ENCODE measurements around the gene GALNTL6. TPM values are rescaled to one million over a fixed set of nuclear protein-coding genes. Genes with fewer than 3 reads are reported as not detected.
A peak's percentile ranks its signal among the peaks of the same experiment; 100 is the strongest.

Gene GALNTL6
- total RNA-seq, 2 donors from 2014 or later, result 0.19 to 0.20 TPM

DNA sequence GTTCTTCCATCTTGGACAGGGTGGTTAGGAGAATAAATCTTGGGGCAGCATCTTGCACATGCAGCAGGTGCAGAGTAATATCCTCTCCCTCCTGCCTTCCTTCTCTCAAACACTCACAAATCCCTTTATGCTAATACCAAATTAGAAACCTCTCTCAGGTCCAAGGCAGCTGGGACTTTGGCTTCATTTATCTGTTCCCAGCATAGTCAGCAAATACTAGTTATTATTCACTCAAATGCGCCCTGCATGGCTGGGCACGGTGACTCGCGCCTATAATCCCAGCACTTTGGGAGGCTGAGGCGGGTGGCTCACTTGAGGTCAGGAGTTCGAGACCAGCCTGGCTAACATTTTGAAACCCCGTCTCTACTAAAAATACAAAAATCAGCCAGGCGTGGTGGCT is 1199.4 kb downstream of the GALNTL6 start:
- H3K27me3 ChIP-seq, result no peaks in the 10 kb centered on the region
- no peaks in the 10 kb centered on the region for H3K4me1 ChIP-seq
- no peak overlapping the region for H3K9ac ChIP-seq (ENCODE audit: low read depth in 2 of 2, low read length in 2 of 2)
- H3K27ac ChIP-seq, result no peak overlapping the region
- TF ChIP-seq, protein P1, sequence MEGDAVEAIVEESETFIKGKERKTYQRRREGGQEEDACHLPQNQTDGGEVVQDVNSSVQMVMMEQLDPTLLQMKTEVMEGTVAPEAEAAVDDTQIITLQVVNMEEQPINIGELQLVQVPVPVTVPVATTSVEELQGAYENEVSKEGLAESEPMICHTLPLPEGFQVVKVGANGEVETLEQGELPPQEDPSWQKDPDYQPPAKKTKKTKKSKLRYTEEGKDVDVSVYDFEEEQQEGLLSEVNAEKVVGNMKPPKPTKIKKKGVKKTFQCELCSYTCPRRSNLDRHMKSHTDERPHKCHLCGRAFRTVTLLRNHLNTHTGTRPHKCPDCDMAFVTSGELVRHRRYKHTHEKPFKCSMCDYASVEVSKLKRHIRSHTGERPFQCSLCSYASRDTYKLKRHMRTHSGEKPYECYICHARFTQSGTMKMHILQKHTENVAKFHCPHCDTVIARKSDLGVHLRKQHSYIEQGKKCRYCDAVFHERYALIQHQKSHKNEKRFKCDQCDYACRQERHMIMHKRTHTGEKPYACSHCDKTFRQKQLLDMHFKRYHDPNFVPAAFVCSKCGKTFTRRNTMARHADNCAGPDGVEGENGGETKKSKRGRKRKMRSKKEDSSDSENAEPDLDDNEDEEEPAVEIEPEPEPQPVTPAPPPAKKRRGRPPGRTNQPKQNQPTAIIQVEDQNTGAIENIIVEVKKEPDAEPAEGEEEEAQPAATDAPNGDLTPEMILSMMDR (IDR thresholded peaks at IDR 0.05), result no peak
- intact Hi-C loops (cut with DNase I), result loop anchor here (5.0 kb wide), 2 partner anchors 245 to 405 kb away; no protein-coding TSS in a partner anchor
- DNase-seq, result no peak
- H3K9me3 ChIP-seq, result no peaks in the 10 kb centered on the region
- H3K4me3 ChIP-seq, result no peak overlapping the region
- H3K36me3 ChIP-seq, result no peaks in the 10 kb centered on the region

DNA sequence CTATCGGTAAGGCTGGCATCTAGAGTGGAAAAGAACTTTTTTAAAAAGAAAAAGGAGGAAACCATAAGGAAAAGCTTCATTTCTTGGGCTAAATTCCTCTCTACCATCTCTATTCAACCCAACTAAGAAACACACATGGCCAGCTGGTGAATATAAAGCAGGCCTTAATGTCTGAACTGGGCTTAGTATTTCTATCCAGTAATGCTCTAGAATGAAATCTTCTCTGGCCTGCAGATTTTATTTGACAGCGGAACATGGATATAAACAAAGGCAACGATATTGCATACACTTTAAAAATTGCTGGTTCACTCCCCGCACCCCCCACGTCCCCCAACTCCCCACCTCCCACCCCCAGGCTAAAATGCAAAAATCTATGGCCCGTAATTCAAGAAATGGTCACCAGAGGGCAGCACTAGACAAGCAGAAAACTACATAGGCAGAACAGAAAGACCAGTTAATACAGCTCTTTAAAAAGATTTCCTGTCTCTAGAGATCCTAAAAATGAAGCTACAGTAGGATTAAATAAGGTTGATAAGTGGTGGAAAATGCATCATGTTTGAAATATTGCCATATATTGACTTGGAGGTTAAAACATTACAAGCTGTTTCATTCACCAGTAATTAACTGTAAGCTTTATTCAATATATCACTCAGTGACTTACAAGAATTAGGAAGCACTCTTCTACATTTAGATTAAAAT is 1200.2 kb downstream of the GALNTL6 start:
- H3K4me3 ChIP-seq, result no peak overlapping the region
- no peaks in the 10 kb centered on the region for H3K27me3 ChIP-seq
- DNase-seq, result peak; percentile 60
- no peaks in the 10 kb centered on the region for H3K9me3 ChIP-seq
- intact Hi-C loops (cut with DNase I), result loop anchor here (5.0 kb wide), 2 partner anchors 244 to 404 kb away; no protein-coding TSS in a partner anchor
- no peaks in the 10 kb centered on the region for H3K4me1 ChIP-seq
- H3K36me3 ChIP-seq, result no peaks in the 10 kb centered on the region
- TF ChIP-seq, protein P1 (IDR thresholded peaks at IDR 0.05), result peak; percentile 75
- H3K9ac ChIP-seq (ENCODE audit: low read depth in 2 of 2, low read length in 2 of 2), result no peak overlapping the region
- no peak overlapping the region for H3K27ac ChIP-seq

- H3K27me3 ChIP-seq, result no peaks in the 10 kb centered on the region
- H3K4me1 ChIP-seq, result no peaks in the 10 kb centered on the region
- H3K27ac ChIP-seq, result no peak overlapping the region
- intact Hi-C loops (cut with DNase I), result loop anchor here (5.0 kb wide), 2 partner anchors 243 to 403 kb away; no protein-coding TSS in a partner anchor
- DNase-seq, result no peak
- no peaks in the 10 kb centered on the region for H3K9me3 ChIP-seq
- H3K4me3 ChIP-seq, result no peak overlapping the region
- H3K36me3 ChIP-seq, result no peaks in the 10 kb centered on the region
- H3K9ac ChIP-seq (ENCODE audit: low read depth in 2 of 2, low read length in 2 of 2), result no peak overlapping the region
- TF ChIP-seq, protein P1 (IDR thresholded peaks at IDR 0.05), result no peak
Observed at GRCh38 chr4:173014113-173014558, 1200.9 kb downstream of the GALNTL6 start.

DNA sequence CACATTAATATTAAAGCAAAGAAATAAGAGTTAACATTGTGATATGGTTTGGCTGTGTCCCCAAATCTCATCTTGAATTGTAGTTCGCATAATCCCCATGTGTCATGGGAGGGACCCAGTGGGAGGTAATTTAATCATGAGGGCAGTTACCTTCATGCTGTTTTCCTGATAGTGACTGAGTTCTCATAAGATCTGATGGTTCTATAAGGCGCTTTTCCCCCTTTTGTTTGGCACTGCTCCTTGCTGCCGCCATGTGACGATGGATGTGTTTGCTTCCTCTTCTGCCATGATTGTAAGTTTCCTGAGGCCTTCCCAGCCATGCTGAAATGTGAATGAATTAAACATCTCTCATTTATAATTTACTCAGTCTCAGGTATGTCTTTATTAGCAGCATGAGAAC is 1201.6 kb downstream of the GALNTL6 start:
- TF ChIP-seq, protein P1 (IDR thresholded peaks at IDR 0.05), result no peak
- Histone ChIP-seq H3K27ac (no peak overlapping the region), H3K36me3 (no peaks in the 10 kb centered on the region), H3K9me3 (no peaks in the 10 kb centered on the region), H3K27me3 (no peaks in the 10 kb centered on the region), H3K4me3 (no peak overlapping the region), H3K4me1 (no peaks in the 10 kb centered on the region), H3K9ac (ENCODE audit: low read depth in 2 of 2, low read length in 2 of 2) (no peak overlapping the region)
- DNase-seq, result no peak
- intact Hi-C loops (cut with DNase I), result loop anchor here (5.0 kb wide), 3 partner anchors 242 to 402 kb away; no protein-coding TSS in a partner anchor

- no peak overlapping the region for H3K27ac ChIP-seq
- no peaks in the 10 kb centered on the region for H3K4me1 ChIP-seq
- H3K9me3 ChIP-seq, result no peaks in the 10 kb centered on the region
- TF ChIP-seq, protein P1 (IDR thresholded peaks at IDR 0.05), result no peak
- no peaks in the 10 kb centered on the region for H3K36me3 ChIP-seq
- intact Hi-C loops (cut with DNase I), result loop anchor here (5.0 kb wide), 1 partner anchor 284 kb away; no protein-coding TSS in a partner anchor
- no peak overlapping the region for H3K9ac ChIP-seq (ENCODE audit: low read depth in 2 of 2, low read length in 2 of 2)
- no peak overlapping the region for H3K4me3 ChIP-seq
- H3K27me3 ChIP-seq, result no peaks in the 10 kb centered on the region
- no peak for DNase-seq
Observed at GRCh38 chr4:173017802-173018201, 1204.6 kb downstream of the GALNTL6 start.
